ENCODE measurements around the gene GRM8. TPM values are rescaled to one million over a fixed set of nuclear protein-coding genes. Genes with fewer than 3 reads are reported as not detected.

The GRM8 gene
- total and polyA plus RNA-seq, 9 of the 15 experiments (the other 6 are each of a cell fraction or from before 2014, with no cell fraction given) = 0.13 TPM; not detected in 7

GRCh38 chr7:126774077-126774476 lies 478.7 kb downstream of the GRM8 start:
- Histone ChIP-seq H3K27me3 (ENCODE audit: control insufficient read depth in 2 of 2, insufficient read depth in 2 of 2, low read length in 2 of 2) (no peaks in the 10 kb centered on the region), H3K27ac (ENCODE audit: extremely low read depth, low read depth, low read length) (no peak overlapping the region), H4K20me1 (replicated peaks; ENCODE audit: control insufficient read depth, insufficient read depth, low read length) (no peaks in the 10 kb centered on the region), H3K4me3 (no peak overlapping the region), H3K4me2 (ENCODE audit: insufficient read depth, low read length) (no peak overlapping the region), H3K4me1 (replicated peaks in 1 of 2; ENCODE audit: control insufficient read depth in 2 of 2, insufficient read depth in 2 of 2, low read length in 2 of 2) (no peaks in the 10 kb centered on the region), H3K9me1 (ENCODE audit: control insufficient read depth, insufficient read depth, low read length) (no peaks in the 10 kb centered on the region), H3K9me3 (replicated peaks; ENCODE audit: control insufficient read depth, insufficient read depth, low read depth, low read length) (no peaks in the 10 kb centered on the region), H3K36me3 (ENCODE audit: control insufficient read depth, insufficient read depth, low read length) (no peaks in the 10 kb centered on the region), H3K79me2 (ENCODE audit: control insufficient read depth, insufficient read depth, low read length) (no peaks in the 10 kb centered on the region), H3K9ac (ENCODE audit: insufficient read depth in 1 of 2, low read depth in 2 of 2, low read length in 2 of 2) (no peak overlapping the region), H2AFZ (ENCODE audit: low read depth, low read length) (no peak overlapping the region)
- whole genome bisulfite sequencing (ENCODE audit: insufficient coverage, low coverage, missing lambda C conversion rate) = 0% methylated on average over 3 of the region's 3 CpGs
- DNase-seq (ENCODE audit: extremely low read depth in 1 of 4, low spot score in 3 of 4) = no peak
- BruUV-seq (replicated peaks) = no TSS peak
- intact Hi-C loops (cut with micrococcal nuclease) = no loop called here
- in situ Hi-C loops (cut with MboI) = no loop called here
- CTCF ChIA-PET (ENCODE audit: low intra/inter-chr PET ratio) = no interaction called here
- ATAC-seq = no peak
- no peak for FAIRE-seq
- POLR2A ChIA-PET = no interaction called here
- TF ChIP-seq RBBP5 (IDR thresholded peaks at IDR 0.05; ENCODE audit: borderline replicate concordance, insufficient read depth, low read length, poor library complexity, severe bottlenecking) (no peak), RBM14 (IDR thresholded peaks at IDR 0.05; ENCODE audit: borderline replicate concordance, insufficient read depth, low read depth, low read length) (no peak), ZNF436 (CRISPR knock-in tag; IDR thresholded peaks at IDR 0.05) (no peak), PURB (CRISPR knock-in tag; IDR thresholded peaks at IDR 0.05; ENCODE audit: low read depth) (no peak), KDM5B (IDR thresholded peaks at IDR 0.05; ENCODE audit: insufficient replicate concordance, low read depth, low read length) (no peak), CHAMP1 (IDR thresholded peaks at IDR 0.05) (no peak), SREBF1 (IDR thresholded peaks at IDR 0.05; ENCODE audit: borderline replicate concordance, low read depth, low read length) (no peak), ZFP36 (IDR thresholded peaks at IDR 0.05; ENCODE audit: low read depth, low read length, partially characterized antibody) (no peak), ATF7 (IDR thresholded peaks at IDR 0.05) (no peak), PRMT5 (CRISPR knock-in tag; IDR thresholded peaks at IDR 0.05) (no peak)

Data from K562 (cell line).